ENCODE results near the gene DUSP15. TPM values are rescaled to one million over a fixed set of nuclear protein-coding genes. Genes with fewer than 3 reads are reported as not detected.

Gene DUSP15
- polyA plus RNA-seq, 3 donors: not detected

- Histone ChIP-seq H4K20me1 (ENCODE audit: insufficient read depth, low read length) (no peaks in the 10 kb centered on the region), H3K79me2 (ENCODE audit: insufficient read depth, low read length) (no peaks in the 10 kb centered on the region), H3K27ac (ENCODE audit: low read depth in 1 of 2, low read length in 2 of 2) (no peak overlapping the region), H3K4me3 (replicated peaks in 1 of 3; ENCODE audit: low read depth in 2 of 3, low read length in 3 of 3) (no peak overlapping the region), H3K9ac (ENCODE audit: insufficient read depth, low read length, poor library complexity, severe bottlenecking) (no peak overlapping the region), H2AFZ (ENCODE audit: insufficient read depth, low read depth, low read length, poor library complexity, severe bottlenecking) (no peak overlapping the region), H3K4me1 (ENCODE audit: control insufficient read depth in 1 of 2, insufficient read depth in 2 of 2, low read length in 2 of 2) (peaks cover 3 to 9% of the 10 kb centered on the region in 2 donors), H3K4me2 (replicated peaks; ENCODE audit: extremely low read depth, low read length, poor library complexity, severe bottlenecking) (no peak overlapping the region), H3K27me3 (ENCODE audit: control insufficient read depth in 2 of 2, insufficient read depth in 2 of 2, low read length in 2 of 2) (peaks cover 0 to 6% of the 10 kb centered on the region in 2 donors), H3K36me3 (replicated peaks in 1 of 2; ENCODE audit: control insufficient read depth in 1 of 2, insufficient read depth in 2 of 2, low read length in 2 of 2) (no peaks in the 10 kb centered on the region), H3K9me3 (replicated peaks in 1 of 2; ENCODE audit: control insufficient read depth in 1 of 2, insufficient read depth in 1 of 2, low read length in 2 of 2) (no peaks in the 10 kb centered on the region)
- intact Hi-C loops (cut with micrococcal nuclease): loop anchor here (1.0 to 10.0 kb wide), 4 partner anchors 21 to 211 kb away; partner anchors contain the start of genes FOXS1 (in 1 of the 2) and PDRG1 (in 1 of the 2)
- Mint-ChIP-seq H3K9me3 (peaks cover 0 to 2% (median 0%) of the 10 kb centered on the region in 7 donors), H3K4me1 (peaks cover 4% of the 10 kb centered on the region), H3K36me3 (no peaks in the 10 kb centered on the region), H3K27me3 (ENCODE audit: low read depth in 3 of 3) (peaks cover 2 to 8% (median 5%) of the 10 kb centered on the region in 3 donors), H3K27ac (no peak overlapping the region), H3K4me3 (no peak overlapping the region)
- no peak for TF ChIP-seq CTCF (IDR thresholded peaks at IDR 0.05)
- DNase-seq: no peak
- WGBS (ENCODE audit: insufficient coverage): 69% methylated on average over 14 of the region's 14 CpGs
Observed at GRCh38 chr20:31823360-31824124, 46.8 kb downstream of the DUSP15 start.

GRCh38 chr20:31822421-31823330 lies 47.7 kb downstream of the DUSP15 start:
- Histone ChIP-seq H3K4me1 (ENCODE audit: control insufficient read depth in 1 of 2, insufficient read depth in 2 of 2, low read length in 2 of 2) (peaks cover 3 to 9% of the 10 kb centered on the region in 2 donors), H3K9ac (ENCODE audit: insufficient read depth, low read length, poor library complexity, severe bottlenecking) (peak overlapping the region; percentile 32), H3K36me3 (replicated peaks in 1 of 2; ENCODE audit: control insufficient read depth in 1 of 2, insufficient read depth in 2 of 2, low read length in 2 of 2) (no peaks in the 10 kb centered on the region), H3K27me3 (ENCODE audit: control insufficient read depth in 2 of 2, insufficient read depth in 2 of 2, low read length in 2 of 2) (peaks cover 0 to 6% of the 10 kb centered on the region in 2 donors), H2AFZ (ENCODE audit: insufficient read depth, low read depth, low read length, poor library complexity, severe bottlenecking) (peak overlapping the region; percentile 74), H3K9me3 (replicated peaks in 1 of 2; ENCODE audit: control insufficient read depth in 1 of 2, insufficient read depth in 1 of 2, low read length in 2 of 2) (no peaks in the 10 kb centered on the region), H4K20me1 (ENCODE audit: insufficient read depth, low read length) (no peaks in the 10 kb centered on the region), H3K27ac (ENCODE audit: low read depth in 1 of 2, low read length in 2 of 2) (no peak overlapping the region), H3K4me2 (replicated peaks; ENCODE audit: extremely low read depth, low read length, poor library complexity, severe bottlenecking) (peak overlapping the region; percentile 17), H3K79me2 (ENCODE audit: insufficient read depth, low read length) (no peaks in the 10 kb centered on the region), H3K4me3 (replicated peaks in 1 of 3; ENCODE audit: low read depth in 2 of 3, low read length in 3 of 3) (no peak overlapping the region)
- Mint-ChIP-seq H3K4me3 (peak overlapping the region; percentile 24 to 74), H3K27me3 (ENCODE audit: low read depth in 3 of 3) (peaks cover 2 to 8% (median 3%) of the 10 kb centered on the region in 3 donors), H3K27ac (no peak overlapping the region), H3K4me1 (peaks cover 4% of the 10 kb centered on the region), H3K36me3 (no peaks in the 10 kb centered on the region), H3K9me3 (peaks cover 0 to 2% (median 0%) of the 10 kb centered on the region in 7 donors)
- intact Hi-C loops (cut with micrococcal nuclease): loop anchor here (1.0 to 10.0 kb wide), 4 partner anchors 22 to 212 kb away; partner anchors contain the start of genes FOXS1 (in 1 of the 2) and PDRG1 (in 1 of the 2)
- peak; percentile 54 to 68 (median 60) for DNase-seq
- WGBS (ENCODE audit: insufficient coverage): 3% methylated on average over 16 of the region's 29 CpGs
- peak; percentile 98 for TF ChIP-seq CTCF (IDR thresholded peaks at IDR 0.05)

Measured in CD14-positive monocyte (primary cell).